ENCODE data around the gene EIF2D. TPM values are rescaled to one million over a fixed set of nuclear protein-coding genes. Genes with fewer than 3 reads are reported as not detected.

EIF2D gene
- total and polyA plus RNA-seq, 2 of the 8 experiments (the other 6 are each of a cell fraction or from before 2014, with no cell fraction given): 36.1 to 37.1 TPM

DNA sequence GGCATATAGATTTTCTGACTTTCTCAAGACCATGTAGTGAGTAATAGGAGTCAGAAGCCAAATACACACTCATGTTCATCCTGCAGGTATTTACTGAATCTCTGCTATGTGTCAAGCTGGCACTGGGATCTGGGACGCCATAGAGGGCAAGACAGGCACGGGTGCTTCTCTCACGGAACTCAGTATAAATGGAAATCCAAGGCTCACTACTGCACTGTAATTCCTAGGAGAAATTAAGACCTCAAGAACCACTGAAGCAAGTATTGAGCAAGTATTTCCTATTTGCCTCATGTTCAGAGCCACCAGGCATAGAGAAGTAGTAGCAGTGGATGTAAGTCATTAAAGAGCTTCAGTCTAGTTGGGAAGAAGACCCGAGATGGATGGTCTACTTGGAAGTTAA is 38.9 kb downstream of the EIF2D start (continued):
- TF ChIP-seq CHD7 (IDR thresholded peaks at IDR 0.05; ENCODE audit: insufficient replicate concordance, low read length) (no peak), FOSL1 (IDR thresholded peaks at IDR 0.05; ENCODE audit: insufficient read depth, low read depth, low read length) (no peak), CEBPB (IDR thresholded peaks at IDR 0.05; ENCODE audit: low read depth, low read length) (no peak)

Data from H1 (cell line).